Dermis blood vessel endothelial cell (primary cell): ENCODE measurements around the gene TPRA1. TPM values are rescaled to one million over a fixed set of nuclear protein-coding genes. Genes with fewer than 3 reads are reported as not detected.
A peak's percentile ranks its signal among the peaks of the same experiment; 100 is the strongest.

Experiments used
- DNase-seq: peaks from one replicate; pipeline ENCODE4 v3.0.0; 2010
- total RNA-seq: library from RNA; depleted of rRNA; stranded (reverse); fragments of >200 nt; gene quantifications from 2 replicates; pipeline ENCODE4 v1.2.3, GENCODE V29; 2014

TPRA1 gene
- total RNA-seq, 1 donor from 2014 or later = 48.3 TPM

- no peak for DNase-seq
These were observed 35.4 kb downstream of the TPRA1 start for GRCh38 chr3:127555108-127555507.

DNA sequence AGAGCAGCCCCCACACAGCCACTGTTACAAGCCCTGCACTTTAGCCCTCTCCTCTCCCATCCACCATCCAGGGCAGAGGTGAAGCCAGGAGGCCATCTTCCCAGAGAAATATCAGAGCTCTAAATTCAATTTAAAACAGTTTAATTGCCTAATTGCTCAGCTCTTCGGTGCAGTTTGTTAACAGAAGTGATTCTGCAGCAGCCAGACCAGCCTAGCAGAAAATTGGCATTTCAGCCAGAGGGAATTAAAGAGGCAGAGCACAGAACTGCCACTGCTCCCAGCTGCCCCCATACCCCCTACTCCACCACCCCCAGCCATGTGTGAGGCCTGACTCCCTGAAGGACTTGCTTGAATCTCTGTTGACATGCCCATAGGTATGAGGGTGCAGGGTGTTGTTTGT lies 38.5 kb downstream of the TPRA1 start:
- no peak for DNase-seq

GRCh38 chr3:127551178-127551577 lies 39.4 kb downstream of the TPRA1 start:
- DNase-seq = no peak

DNA sequence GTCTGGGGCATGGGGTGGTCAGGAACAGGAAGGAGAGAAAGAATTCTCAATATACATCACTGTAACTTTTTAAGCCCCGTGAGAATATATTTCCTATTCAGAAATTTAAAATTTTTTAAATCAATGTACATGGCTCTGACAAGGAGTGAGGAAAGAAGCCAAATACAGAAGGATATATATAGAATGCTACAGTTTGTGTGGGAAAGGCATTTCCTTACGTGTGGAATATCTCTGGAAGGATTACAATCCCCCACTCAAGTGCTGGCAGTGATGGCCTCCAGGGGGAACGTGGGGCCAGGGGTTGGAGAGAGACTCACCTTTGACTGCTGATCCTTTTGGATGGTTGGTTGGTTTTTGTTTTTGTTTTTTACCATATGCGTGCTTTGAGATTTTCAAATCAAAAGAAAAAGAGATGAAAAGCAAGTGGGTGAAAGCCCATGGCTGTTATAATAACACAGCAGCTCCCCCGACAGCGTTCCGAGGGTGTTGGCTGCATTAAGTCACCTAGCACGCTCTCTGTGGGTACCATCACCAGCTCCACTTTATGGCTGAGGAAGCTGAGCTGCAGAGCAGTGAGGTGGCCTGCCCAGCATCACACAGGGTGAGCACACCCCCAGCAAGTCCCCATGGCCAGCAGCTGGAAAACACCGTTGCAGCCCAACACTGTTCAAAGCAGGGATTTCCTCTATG lies 39.9 kb downstream of the TPRA1 start:
- DNase-seq = no peak

DNA sequence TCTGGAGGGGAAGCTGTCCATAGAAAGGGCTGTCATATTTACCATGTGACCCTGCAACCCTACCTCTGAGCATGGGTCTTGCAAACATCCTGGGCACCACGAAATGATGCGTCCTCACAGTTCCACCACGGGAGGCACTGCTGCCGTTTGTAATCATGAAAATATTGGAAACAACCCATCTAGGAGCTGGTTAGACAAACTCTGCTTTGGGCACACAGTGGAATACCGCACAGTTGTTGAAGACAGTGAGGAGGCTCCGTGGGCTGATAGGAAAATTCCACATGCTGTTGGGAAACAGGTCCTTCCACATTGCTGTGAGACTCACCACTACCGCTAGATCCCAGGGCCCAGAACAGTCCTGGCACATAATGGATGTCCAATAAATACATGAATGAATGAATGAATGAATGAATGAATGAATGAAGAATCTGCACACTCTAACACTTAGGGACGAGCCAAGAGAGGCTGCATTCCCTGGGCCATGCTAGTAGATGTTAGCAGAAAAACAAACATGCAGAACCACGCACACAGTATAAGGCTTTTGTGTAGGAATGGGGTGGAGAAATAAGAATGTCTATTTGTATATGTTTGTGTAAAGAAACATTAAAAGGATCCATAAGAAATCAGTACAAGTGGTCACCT lies 40.6 kb downstream of the TPRA1 start:
- no peak for DNase-seq

GRCh38 chr3:127547761-127548605 lies 42.5 kb downstream of the TPRA1 start:
- peak; percentile 63 for DNase-seq

GRCh38 chr3:127546970-127547733 lies 43.4 kb downstream of the TPRA1 start:
- DNase-seq = no peak

DNA sequence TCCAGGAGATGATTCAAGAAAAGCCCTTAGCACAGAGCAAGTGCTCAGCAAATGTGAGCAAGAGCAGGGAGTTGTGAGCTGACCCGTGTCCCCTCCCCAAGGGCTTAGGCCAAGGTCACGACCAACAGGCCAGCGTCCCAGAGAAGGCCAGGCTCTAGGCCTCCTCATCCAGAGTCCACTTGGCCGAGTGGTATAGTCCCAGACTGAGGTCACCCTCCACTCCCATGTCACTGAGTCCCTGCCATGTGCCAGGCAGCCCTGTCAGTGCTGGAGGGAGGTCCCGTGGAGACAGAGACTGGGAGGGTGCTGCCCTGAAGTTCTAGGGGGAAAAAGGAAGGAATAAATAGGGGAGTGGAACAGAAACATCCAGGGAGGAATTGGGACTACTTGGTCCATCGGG lies 44.0 kb downstream of the TPRA1 start:
- no peak for DNase-seq

- no peak for DNase-seq
These were observed 44.6 kb downstream of the TPRA1 start for GRCh38 chr3:127545711-127546457.

DNA sequence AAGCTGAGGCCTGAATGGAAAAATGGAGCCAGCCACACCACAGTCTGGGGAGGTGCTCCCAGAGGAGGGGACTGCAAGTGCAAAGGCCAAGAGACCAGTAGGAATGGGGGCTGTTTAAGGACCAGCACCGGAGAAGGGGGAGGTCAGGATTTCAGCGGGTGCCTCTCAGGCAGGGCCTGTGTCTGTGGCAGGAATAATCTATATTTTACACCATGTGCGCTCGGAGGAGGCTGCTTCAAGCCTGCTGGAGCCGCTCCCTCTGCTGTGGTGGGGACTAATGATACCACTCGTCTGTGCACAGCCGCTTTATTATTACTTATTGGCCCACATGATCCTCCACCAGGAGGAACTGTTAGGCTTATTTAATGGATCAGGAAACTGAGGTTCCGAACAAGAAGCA lies 45.3 kb downstream of the TPRA1 start:
- no peak for DNase-seq

- DNase-seq = no peak
These were observed 45.7 kb downstream of the TPRA1 start for GRCh38 chr3:127544803-127545201.

DNA sequence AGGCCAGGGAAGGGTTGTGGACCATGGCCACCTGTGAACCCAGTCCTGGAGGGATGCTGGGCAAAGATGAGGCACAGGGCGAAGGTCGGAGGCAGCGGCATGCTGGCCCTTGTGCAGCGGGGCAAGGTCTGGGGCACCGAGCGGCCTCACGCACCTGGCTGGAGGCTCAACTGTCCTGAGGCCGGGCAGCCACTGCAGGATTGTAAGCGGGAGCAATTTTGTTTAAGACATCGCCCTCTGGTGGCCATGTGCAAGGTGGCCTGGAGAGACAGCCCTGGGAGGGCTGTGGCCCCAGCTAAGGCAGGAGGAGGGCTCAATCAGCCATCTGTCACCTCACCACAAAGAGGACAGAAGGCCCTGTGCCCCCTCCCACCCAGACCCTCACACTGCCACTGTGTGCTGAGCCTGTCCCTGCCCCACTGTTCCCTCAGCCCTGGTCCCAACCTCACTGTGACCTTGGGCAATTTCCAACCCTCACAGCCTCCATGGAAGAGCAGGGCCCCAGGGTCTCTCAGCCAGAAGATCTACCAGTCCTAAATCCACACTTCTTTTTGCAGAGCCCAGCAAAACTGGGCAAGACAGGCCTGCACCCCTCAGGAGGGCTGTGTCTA lies 46.2 kb downstream of the TPRA1 start:
- peak; percentile 84 for DNase-seq

DNA sequence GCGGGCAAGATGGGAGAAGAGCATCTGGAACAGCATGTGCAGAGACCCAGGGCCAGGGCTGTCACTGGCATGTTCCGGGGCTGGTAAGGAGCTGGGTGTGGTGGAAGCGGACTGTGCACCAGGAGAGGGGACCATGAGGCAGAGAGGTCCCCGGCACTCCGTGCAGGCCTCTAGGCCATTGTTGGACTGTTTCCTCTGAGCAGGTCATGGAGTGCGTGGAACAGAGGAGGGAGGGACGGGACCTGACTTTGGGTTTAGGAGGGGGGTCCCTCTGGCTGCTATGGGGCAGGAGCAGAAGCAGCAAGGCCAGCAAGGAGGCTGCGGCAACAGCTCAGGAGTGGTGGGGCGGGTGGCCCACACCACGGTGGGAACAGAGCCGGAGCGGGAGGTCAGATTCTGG lies 47.1 kb downstream of the TPRA1 start:
- DNase-seq = no peak

- no peak for DNase-seq
These were observed 48.0 kb downstream of the TPRA1 start for GRCh38 chr3:127542441-127542952.

DNA sequence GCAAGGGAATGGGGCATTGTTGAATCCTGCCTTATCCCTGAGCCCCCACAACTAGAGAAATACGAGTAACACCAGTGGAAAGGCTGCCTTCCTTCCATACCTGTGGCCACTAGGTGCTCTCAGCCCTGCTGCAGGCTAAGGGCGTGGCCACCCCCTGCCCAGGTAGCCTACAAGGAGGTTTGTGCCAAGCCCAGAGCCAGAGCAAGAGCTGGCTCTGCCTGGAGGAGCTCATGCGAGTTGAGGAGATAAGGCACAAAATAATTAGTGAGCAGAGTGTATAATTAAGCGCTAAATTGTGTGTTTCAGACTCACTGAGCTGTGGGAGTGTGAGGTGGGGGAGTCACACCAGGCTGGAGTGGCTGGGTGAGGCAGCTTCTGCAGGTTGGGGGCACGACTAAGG lies 49.2 kb downstream of the TPRA1 start:
- DNase-seq = no peak

GRCh38 chr3:127539366-127540060 lies 51.0 kb downstream of the TPRA1 start:
- DNase-seq = no peak

DNA sequence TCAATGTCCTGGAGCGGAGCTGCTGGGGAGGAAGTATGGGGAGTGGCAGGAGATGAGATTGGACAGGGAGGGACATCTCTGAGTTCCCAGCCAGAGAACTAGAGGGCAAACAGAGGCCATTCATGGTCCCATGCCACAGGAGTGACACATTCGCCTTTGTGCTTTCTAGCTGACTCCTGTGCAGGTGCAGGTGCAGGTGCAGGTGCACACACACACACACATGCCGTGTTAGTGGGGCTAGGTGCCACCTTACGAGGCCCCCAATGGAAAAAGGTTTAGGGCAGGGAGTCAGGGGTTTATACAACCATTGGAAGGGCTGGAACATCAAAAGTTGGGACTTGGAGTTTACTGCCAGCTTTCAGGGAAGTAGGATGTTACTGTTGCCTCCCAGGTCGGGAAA lies 52.0 kb downstream of the TPRA1 start:
- DNase-seq = no peak

GRCh38 chr3:127536830-127537812 lies 53.4 kb downstream of the TPRA1 start:
- peak; percentile 13 for DNase-seq
